Stomach (tissue), 9 donors: ENCODE results near the gene RNASE13. TPM values are rescaled to one million over a fixed set of nuclear protein-coding genes. Genes with fewer than 3 reads are reported as not detected.

ENCODE experiments used
- DNase-seq, 2 donors: peaks; one replicate each; pipeline versions ENCODE4 v3.0.0 to v3.0.0-alpha.2; 2013 to 2019
- H3K27ac ChIP-seq, 5 donors: fragments of 200-600 bp in 4 of 5; sonication (generic) in 4 of 5; one replicate each; pipeline ENCODE4 v1.5.1; 2013 to 2019; ENCODE audit warnings: mild to moderate bottlenecking in 1 of 5, moderate library complexity in 1 of 5
- H3K27me3 ChIP-seq, 3 donors: fragments of 200-600 bp; sonication (generic); one replicate each; pipeline ENCODE4 v1.5.1; 2017 to 2019; ENCODE audit warnings: mixed run types in 1 of 3
- H3K36me3 ChIP-seq, 4 donors: fragments of 200-600 bp; sonication (generic); 1 replicate in 3 of 4; 2 replicates in 1 of 4; pipeline ENCODE4 v1.5.1; 2016 to 2019
- H3K4me1 ChIP-seq, 4 donors: fragments of 200-600 bp; sonication (generic); one replicate each; pipeline ENCODE4 v1.5.1; 2016 to 2019
- H3K4me3 ChIP-seq, 4 donors: fragments of 200-600 bp; sonication (generic) in 3 of 4; one replicate each; pipeline ENCODE4 v1.5.1; 2016 to 2019; ENCODE audit warnings: mild to moderate bottlenecking in 1 of 4
- H3K9me3 ChIP-seq, 4 donors: fragments of 200-600 bp; sonication (generic); one replicate each; pipeline ENCODE4 v1.5.1; 2016 to 2019
- EP300 ChIP-seq: sonication (generic); formaldehyde crosslinking; IDR thresholded peaks from one replicate; pipeline ENCODE4 v1.6.1; 2017; ENCODE audit warnings: antibody characterized with exemption
- POLR2A ChIP-seq, 4 donors: fragments of 450-650 bp; IDR thresholded peaks; one replicate each; pipeline ENCODE4 v1.6.1; 2016; ENCODE audit warnings: antibody characterized with exemption in 4 of 4, control low read depth in 2 of 4, mild to moderate bottlenecking in 1 of 4, moderate library complexity in 1 of 4
- POLR2AphosphoS5 ChIP-seq, 3 donors: sonication (generic); formaldehyde crosslinking; IDR thresholded peaks; one replicate each; pipeline ENCODE4 v1.6.1; 2016; ENCODE audit warnings: antibody characterized with exemption in 3 of 3
- WGBS, 5 donors: extraction: QIAGEN DNeasy Blood & Tissue Kit in 3 of 5; methylation state at CpG; one replicate each; pipeline versions ENCODE4 v1.1.5 to v1.1.7; 2013 to 2018; 5-methylcytosine and 5-hydroxymethylcytosine counted together
- intact Hi-C: fragments of 100-400 bp; cut with DNase I; formaldehyde crosslinking; loops from one replicate; pipeline ENCODE4 v1.15.1; 2023; ENCODE audit warnings: low total_unique reads
- polyA plus RNA-seq, 3 donors: library from polyadenylated mRNA; stranded (reverse); fragments of 200-250 nt; gene quantifications; one replicate each; pipeline ENCODE4 v1.2.3, GENCODE V29; 2013
- total RNA-seq, 5 donors: library from RNA; depleted of rRNA; stranded (reverse); fragments of >200 nt; gene quantifications; one replicate each; pipeline versions ENCODE4 v1.1.0 to v1.2.3, GENCODE V29; 2014 to 2016
- TF ChIP-seq, protein P1 (sequence below), 7 experiments: fragments of 450-650 bp in 4 of 7; fragments of 200-600 bp in 3 of 7; sonication (generic) in 3 of 7; IDR thresholded peaks; one replicate each; pipeline ENCODE4 v1.5.1; 2016 to 2019; ENCODE audit warnings: antibody characterized with exemption in 7 of 7, control low read depth in 2 of 7, mild to moderate bottlenecking in 1 of 7
- donor health status: healthy with polysubstance abuse.
- donor health status: Bipolar disorder and iron deficiency.
- donor health status: healthy.

RNASE13 gene
- total and polyA plus RNA-seq, 8 donors, result 0.18 TPM; not detected in 7

DNA sequence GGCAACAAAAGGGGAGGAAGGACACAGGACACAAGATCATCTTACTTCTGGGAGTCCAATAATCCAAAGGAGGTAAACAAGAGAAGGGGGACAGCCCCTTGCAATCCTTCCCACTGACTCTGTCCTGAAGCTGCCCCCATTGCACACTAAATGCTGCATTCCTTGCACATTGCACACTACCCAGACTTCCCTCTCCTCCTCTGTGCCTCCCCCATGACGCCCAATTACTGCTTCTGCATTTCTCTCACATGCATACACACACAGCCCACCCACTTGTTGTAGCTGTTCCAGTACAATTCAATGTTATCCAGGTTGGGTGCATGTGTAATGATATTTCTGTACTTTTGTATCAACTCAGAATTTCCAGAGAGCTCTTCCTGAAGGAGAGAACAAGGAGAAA, 15.2 kb downstream of the RNASE13 start:
- Histone ChIP-seq H3K27me3 (no peaks in the 10 kb centered on the region), H3K36me3 (peaks cover 34 to 59% (median 57%) of the 10 kb centered on the region in 4 donors), H3K4me1 (peaks cover 0 to 48% (median 20%) of the 10 kb centered on the region in 4 donors), H3K27ac (no peak overlapping the region), H3K4me3 (no peak overlapping the region), H3K9me3 (no peaks in the 10 kb centered on the region)
- intact Hi-C loops, result loop anchor here (10.0 kb wide), 1 partner anchor 65 kb away; no protein-coding TSS in a partner anchor
- 63 to 88% (median 76%) methylated on average over 1 of the region's 1 CpG for WGBS, 5 donors
- no peak for TF ChIP-seq EP300
- TF ChIP-seq POLR2AphosphoS5 (IDR thresholded peaks at IDR 0.05), result no peak
- DNase-seq, result no peak

DNA sequence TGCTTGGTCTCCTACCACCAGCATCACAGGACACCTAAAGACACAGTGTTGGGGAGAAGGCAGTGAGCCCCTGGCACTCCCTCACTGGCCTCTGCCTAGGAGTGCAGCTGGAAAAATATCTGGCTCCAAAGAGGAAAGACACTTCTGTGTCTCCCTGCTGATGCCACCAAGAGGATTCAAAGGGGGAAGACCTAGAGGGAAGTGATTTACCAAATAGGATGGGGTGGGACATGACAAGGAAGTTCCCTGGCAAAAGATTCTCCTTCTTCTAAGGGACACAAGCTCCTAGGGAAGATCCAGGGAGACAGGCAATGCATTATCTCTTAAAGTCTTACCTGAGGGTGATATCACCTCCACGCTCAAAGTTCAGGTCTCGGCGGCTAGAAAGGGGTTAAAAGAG, 15.8 kb downstream of the RNASE13 start:
- WGBS, 5 donors, result 87 to 98% (median 93%) methylated on average over 3 of the region's 3 CpGs
- DNase-seq, result no peak
- TF ChIP-seq POLR2AphosphoS5 (IDR thresholded peaks at IDR 0.05) (no peak), POLR2A (IDR thresholded peaks at IDR 0.05) (no peak), EP300 (no peak)
- TF ChIP-seq, protein P1, sequence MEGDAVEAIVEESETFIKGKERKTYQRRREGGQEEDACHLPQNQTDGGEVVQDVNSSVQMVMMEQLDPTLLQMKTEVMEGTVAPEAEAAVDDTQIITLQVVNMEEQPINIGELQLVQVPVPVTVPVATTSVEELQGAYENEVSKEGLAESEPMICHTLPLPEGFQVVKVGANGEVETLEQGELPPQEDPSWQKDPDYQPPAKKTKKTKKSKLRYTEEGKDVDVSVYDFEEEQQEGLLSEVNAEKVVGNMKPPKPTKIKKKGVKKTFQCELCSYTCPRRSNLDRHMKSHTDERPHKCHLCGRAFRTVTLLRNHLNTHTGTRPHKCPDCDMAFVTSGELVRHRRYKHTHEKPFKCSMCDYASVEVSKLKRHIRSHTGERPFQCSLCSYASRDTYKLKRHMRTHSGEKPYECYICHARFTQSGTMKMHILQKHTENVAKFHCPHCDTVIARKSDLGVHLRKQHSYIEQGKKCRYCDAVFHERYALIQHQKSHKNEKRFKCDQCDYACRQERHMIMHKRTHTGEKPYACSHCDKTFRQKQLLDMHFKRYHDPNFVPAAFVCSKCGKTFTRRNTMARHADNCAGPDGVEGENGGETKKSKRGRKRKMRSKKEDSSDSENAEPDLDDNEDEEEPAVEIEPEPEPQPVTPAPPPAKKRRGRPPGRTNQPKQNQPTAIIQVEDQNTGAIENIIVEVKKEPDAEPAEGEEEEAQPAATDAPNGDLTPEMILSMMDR (IDR thresholded peaks at IDR 0.05), result no peak
- Histone ChIP-seq H3K36me3 (peaks cover 34 to 59% (median 57%) of the 10 kb centered on the region in 4 donors), H3K27ac (no peak overlapping the region), H3K4me3 (no peak overlapping the region), H3K27me3 (no peaks in the 10 kb centered on the region), H3K4me1 (peaks cover 0 to 42% (median 15%) of the 10 kb centered on the region in 4 donors), H3K9me3 (no peaks in the 10 kb centered on the region)
- intact Hi-C loops, result loop anchor here (10.0 kb wide), 1 partner anchor 66 kb away; no protein-coding TSS in a partner anchor

GRCh38 chr14:21018286-21018685, 16.3 kb downstream of the RNASE13 start:
- Histone ChIP-seq H3K27ac (no peak overlapping the region), H3K36me3 (peaks cover 34 to 59% (median 57%) of the 10 kb centered on the region in 4 donors), H3K9me3 (no peaks in the 10 kb centered on the region), H3K4me3 (no peak overlapping the region), H3K4me1 (peaks cover 0 to 37% (median 10%) of the 10 kb centered on the region in 4 donors), H3K27me3 (no peaks in the 10 kb centered on the region)
- intact Hi-C loops, result loop anchor here (10.0 kb wide), 1 partner anchor 67 kb away; no protein-coding TSS in a partner anchor
- DNase-seq, result no peak
- WGBS, 5 donors, result 76 to 86% (median 82%) methylated on average over 5 to 7 of the region's 7 CpGs
- TF ChIP-seq POLR2A (IDR thresholded peaks at IDR 0.05), result no peak

- no peaks in the 10 kb centered on the region for H3K9me3 ChIP-seq
- TF ChIP-seq, protein P1 (IDR thresholded peaks at IDR 0.05), result no peak
- no peak overlapping the region for H3K4me3 ChIP-seq
- DNase-seq, result no peak
- H3K36me3 ChIP-seq, result peaks cover 34 to 59% (median 57%) of the 10 kb centered on the region in 4 donors
- no peaks in the 10 kb centered on the region for H3K27me3 ChIP-seq
- no peak overlapping the region for H3K27ac ChIP-seq
- H3K4me1 ChIP-seq, result peaks cover 0 to 31% (median 5%) of the 10 kb centered on the region in 4 donors
- 77 to 81% (median 79%) methylated on average over 28 of the region's 28 CpGs for WGBS, 5 donors
- intact Hi-C loops, result loop anchor here (10.0 kb wide), 1 partner anchor 67 kb away; no protein-coding TSS in a partner anchor
These were observed 16.9 kb downstream of the RNASE13 start for GRCh38 chr14:21017528-21018245.

- Histone ChIP-seq H3K4me3 (no peak overlapping the region), H3K4me1 (peaks cover 0 to 24% (median 3%) of the 10 kb centered on the region in 4 donors), H3K36me3 (peaks cover 32 to 51% (median 50%) of the 10 kb centered on the region in 4 donors), H3K27ac (no peak overlapping the region), H3K27me3 (no peaks in the 10 kb centered on the region), H3K9me3 (no peaks in the 10 kb centered on the region)
- no peak for DNase-seq
- TF ChIP-seq EP300, result no peak
- TF ChIP-seq POLR2A (IDR thresholded peaks at IDR 0.05), result no peak
- TF ChIP-seq, protein P1 (IDR thresholded peaks at IDR 0.05), result no peak
- no peak for TF ChIP-seq POLR2AphosphoS5 (IDR thresholded peaks at IDR 0.05)
- intact Hi-C loops, result loop anchor here (10.0 kb wide), 1 partner anchor 68 kb away; no protein-coding TSS in a partner anchor
- WGBS, 5 donors, result 60 to 73% (median 72%) methylated on average over 9 of the region's 9 CpGs
These were observed 18.0 kb downstream of the RNASE13 start for GRCh38 chr14:21016413-21017190.
